ENCODE results near the gene HEXIM2. TPM values are rescaled to one million over a fixed set of nuclear protein-coding genes. Genes with fewer than 3 reads are reported as not detected.

The HEXIM2 gene
- total RNA-seq (2022) (16.3 and 17.1 TPM in 2 replicates), Bru-seq, nascent RNA (percentile 45 among the genes with signal in this experiment), BruChase-seq, experiment 1, labeled RNA remaining after a 6-hour chase (percentile 39 among the genes with signal in this experiment), BruChase-seq, experiment 2, labeled RNA remaining after a 2-hour chase (percentile 42 among the genes with signal in this experiment)
- long read RNA-seq, transcript HEXIM2-204 (4 exons, 796 nt) = major isoform, 8 of 35 reads
- long read RNA-seq, transcript HEXIM2-207 (3 exons, 1,246 nt) = minor isoform, 5 of 35 reads
- long read RNA-seq, partial matches to known transcripts = 5 of 35 reads
- long read RNA-seq, other reads (novel, unspliced or antisense) = 11 of 35 reads

- Mint-ChIP-seq H3K36me3 (ENCODE audit: insufficient read depth, unreplicated experiment) (peaks cover 52% of the 10 kb centered on the region), H3K9me3 (ENCODE audit: low read depth, unreplicated experiment) (no peaks in the 10 kb centered on the region), H3K27ac (ENCODE audit: unreplicated experiment) (peak within 1 kb of the TSS; percentile 97), H3K4me1 (ENCODE audit: low read depth, unreplicated experiment) (peaks cover 46% of the 10 kb centered on the region), H3K4me3 (ENCODE audit: low read depth, unreplicated experiment) (peak within 1 kb of the TSS; percentile 91), H3K27me3 (ENCODE audit: unreplicated experiment) (no peaks in the 10 kb centered on the region)
- BruUV-seq (replicated peaks) = no TSS peak
- intact Hi-C loops (cut with micrococcal nuclease; ENCODE audit: unreplicated experiment) = no loop called here
- DNase-seq = peak; percentile 100
- CTCF ChIA-PET = interaction anchor here (0.8 to 5.1 kb wide), 9 partner anchors 10 to 36 kb away, joined by 3 to 108 read pairs (median 7); partner anchors contain the start of genes ACBD4 and HEXIM1
- TF ChIP-seq CTCF (IDR thresholded peaks at IDR 0.05; ENCODE audit: unreplicated experiment) = no peak
Observed at GRCh38 chr17:45161288-45162024, at the start of gene HEXIM2. TSS of gene HEXIM2 (plus strand) at chr17:45161875. CDS start at chr17:45162794, 919 bp downstream.

GRCh38 chr17:45112559-45113423, 48.9 kb upstream of the HEXIM2 start:
- CTCF ChIA-PET = interaction anchor here (1.0 kb wide), 1 partner anchor 36 kb away, joined by 3 read pairs; the partner anchor contains the start of gene HEXIM1
- Mint-ChIP-seq H3K27me3 (ENCODE audit: unreplicated experiment) (no peaks in the 10 kb centered on the region), H3K9me3 (ENCODE audit: low read depth, unreplicated experiment) (no peaks in the 10 kb centered on the region), H3K36me3 (ENCODE audit: insufficient read depth, unreplicated experiment) (peaks cover 54% of the 10 kb centered on the region), H3K4me1 (ENCODE audit: low read depth, unreplicated experiment) (no peaks in the 10 kb centered on the region), H3K27ac (ENCODE audit: unreplicated experiment) (no peak overlapping the region), H3K4me3 (ENCODE audit: low read depth, unreplicated experiment) (no peak overlapping the region)
- no peak for TF ChIP-seq CTCF (IDR thresholded peaks at IDR 0.05; ENCODE audit: unreplicated experiment)
- no TSS peak for BruUV-seq (replicated peaks)
- DNase-seq = no peak
- intact Hi-C loops (cut with micrococcal nuclease; ENCODE audit: unreplicated experiment) = no loop called here

- no peak for DNase-seq
- CTCF ChIA-PET = no interaction called here
- Mint-ChIP-seq H3K27ac (ENCODE audit: unreplicated experiment) (no peak overlapping the region), H3K9me3 (ENCODE audit: low read depth, unreplicated experiment) (no peaks in the 10 kb centered on the region), H3K36me3 (ENCODE audit: insufficient read depth, unreplicated experiment) (peaks cover 50% of the 10 kb centered on the region), H3K27me3 (ENCODE audit: unreplicated experiment) (no peaks in the 10 kb centered on the region), H3K4me3 (ENCODE audit: low read depth, unreplicated experiment) (no peak overlapping the region), H3K4me1 (ENCODE audit: low read depth, unreplicated experiment) (no peaks in the 10 kb centered on the region)
- no TSS peak for BruUV-seq (replicated peaks)
- intact Hi-C loops (cut with micrococcal nuclease; ENCODE audit: unreplicated experiment) = no loop called here
- TF ChIP-seq CTCF (IDR thresholded peaks at IDR 0.05; ENCODE audit: unreplicated experiment) = no peak
Observed at GRCh38 chr17:45113424-45113754, 48.3 kb upstream of the HEXIM2 start.
